NCI-H128 (cell line): ENCODE measurements around the gene DSG4.

Experiments used
- DNase-seq: peaks from one replicate; lab custom pipeline; 2025; ENCODE audit not compliant: unreplicated experiment; lab: John Stamatoyannopoulos, UW

Gene DSG4

GRCh38 chr18:31446854-31447253 lies 70.3 kb downstream of the DSG4 start:
- no peak for DNase-seq

- no peak for DNase-seq
These were observed 71.1 kb downstream of the DSG4 start, which contains the start of gene DSG3 for GRCh38 chr18:31447530-31448191. Gene DSG3, plus strand, starts transcription at chr18:31447741. Its CDS starts 137 bp downstream, at chr18:31447878.

GRCh38 chr18:31450409-31450808 lies 73.8 kb downstream of the DSG4 start:
- DNase-seq = no peak

- DNase-seq = no peak
These were observed 75.0 kb downstream of the DSG4 start for GRCh38 chr18:31451625-31452024.

DNA sequence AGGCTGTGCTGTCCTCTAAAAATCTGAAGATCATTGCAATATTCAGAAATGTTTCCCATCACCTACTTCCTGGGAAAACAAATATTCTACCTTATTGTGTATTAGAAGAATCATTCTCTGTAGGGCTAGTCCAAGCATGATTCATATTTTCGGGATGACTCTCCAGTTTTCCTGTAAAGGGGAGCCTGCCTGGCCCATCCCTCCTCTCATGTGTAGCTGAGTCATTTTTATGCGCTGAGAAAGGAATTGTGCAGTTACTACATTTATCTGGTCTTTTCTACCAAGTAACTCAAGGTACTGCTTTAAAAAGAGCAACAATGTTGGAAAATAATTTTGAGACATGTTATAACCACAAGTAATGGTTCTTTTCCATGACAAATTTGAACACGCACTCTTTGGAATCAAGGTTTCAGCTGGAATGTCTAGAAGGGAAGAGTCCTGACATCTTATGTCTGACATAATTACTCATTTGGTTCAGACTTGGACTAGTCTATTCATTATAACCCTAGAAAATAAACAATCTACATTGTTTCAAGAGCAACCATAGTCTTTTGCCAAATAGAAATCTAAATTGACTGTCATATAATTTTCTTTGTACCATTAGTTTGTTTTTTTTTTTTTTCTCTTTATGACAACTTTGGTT lies 77.6 kb downstream of the DSG4 start:
- DNase-seq = no peak
